ENCODE results near the gene MYH9. TPM values are rescaled to one million over a fixed set of nuclear protein-coding genes. Genes with fewer than 3 reads are reported as not detected.

Gene MYH9
- 215 and 459 TPM in 2 replicates for total RNA-seq

GRCh38 chr22:36387959-36388726 lies at the start of gene MYH9:
MYH9 (minus strand) TSS chr22:36387967; CDS start chr22:36349236, 38,731 bp downstream.

GRCh38 chr22:36252754-36253522 lies 134.8 kb downstream of the MYH9 start, which contains the start of gene APOL1:
APOL1 (plus strand) TSS chr22:36253133; CDS start chr22:36254956, 1,823 bp downstream.

GRCh38 chr22:36239401-36240171 lies 148.2 kb downstream of the MYH9 start, which contains the start of gene APOL2:
APOL2 (minus strand) TSS chr22:36239527; CDS start chr22:36233162, 6,365 bp downstream.

Other genes with a start within 250 kb of the MYH9 start
- gene APOL3, start 227.2 kb downstream of the MYH9 start, total RNA-seq: 8.8 and 17.8 TPM in 2 replicates
- gene APOL4, start 186.2 kb downstream of the MYH9 start, total RNA-seq: 2.1 and 2.2 TPM in 2 replicates
- 38.4 and 45.0 TPM in 2 replicates for gene APOL2, start 148.4 kb downstream of the MYH9 start, total RNA-seq
- gene APOL1, start 134.8 kb downstream of the MYH9 start, total RNA-seq: 2.8 and 6.1 TPM in 2 replicates
- 66.7 and 101 TPM in 2 replicates for gene TXN2, start 93.7 kb upstream of the MYH9 start, total RNA-seq
- gene FOXRED2, start 119.1 kb upstream of the MYH9 start, total RNA-seq: 11.7 and 18.0 TPM in 2 replicates
- 263 and 280 TPM in 2 replicates for gene EIF3D, start 141.2 kb upstream of the MYH9 start, total RNA-seq

All from pericardium fibroblast (primary cell).